NCI-H2081 (cell line): ENCODE data around the gene BEST3.

Experiments used
- DNase-seq, 2 experiments: peaks; one replicate each; lab custom pipeline; 2025; lab: John Stamatoyannopoulos, UW

The BEST3 gene

GRCh38 chr12:69698769-69699540 is at the start of gene BEST3:
BEST3 (minus strand) TSS chr12:69699303; CDS start chr12:69697798, 1,505 bp downstream.
- DNase-seq: peak; percentile 93 to 99

GRCh38 chr12:69744109-69744508 is 45.0 kb upstream of the BEST3 start:
- no peak for DNase-seq

DNA sequence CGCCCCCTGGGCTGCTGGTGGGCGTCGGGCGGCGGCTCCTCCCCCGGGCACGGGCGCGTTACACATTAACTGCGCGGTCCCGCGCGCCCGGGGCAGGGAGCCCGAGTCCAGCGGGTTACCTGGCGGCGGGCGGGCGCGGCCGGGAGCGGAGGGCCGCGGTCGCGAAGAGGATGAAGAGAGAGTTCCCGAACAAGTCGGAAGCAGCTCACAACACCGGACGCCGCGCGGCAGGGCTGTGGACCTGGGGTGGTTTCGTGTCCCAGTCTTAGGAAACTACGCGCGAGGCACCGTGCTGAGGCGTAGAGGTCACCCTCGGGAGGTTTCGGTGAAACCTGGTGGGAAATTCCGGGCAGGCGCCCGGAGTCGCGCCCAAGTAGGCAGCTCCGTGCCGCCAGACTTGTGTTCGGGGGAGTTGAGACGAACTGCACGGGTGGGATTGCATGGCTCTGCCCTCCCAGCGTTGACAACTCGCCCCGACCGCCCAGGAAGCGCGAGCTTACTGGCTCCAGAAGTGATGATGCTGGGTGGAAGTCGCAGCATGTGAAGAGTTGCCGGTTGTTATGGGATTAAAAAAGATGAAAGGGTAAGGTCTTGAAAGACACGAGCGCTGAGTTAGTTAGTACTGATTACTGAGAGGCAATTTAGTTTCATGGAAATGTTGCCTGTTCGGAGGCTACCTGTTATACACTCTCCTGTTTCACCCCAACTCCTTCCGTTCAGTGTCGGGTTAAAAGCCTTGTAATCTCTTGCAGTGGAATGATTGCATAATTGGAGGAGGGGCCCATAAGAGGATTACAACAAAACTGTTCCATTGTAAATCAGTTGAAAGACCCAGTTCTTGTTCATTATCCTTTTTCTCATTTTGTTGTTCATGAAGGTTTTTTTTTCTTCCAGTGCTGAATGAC is 40.4 kb upstream of the BEST3 start:
- peak; percentile 70 to 74 for DNase-seq

DNA sequence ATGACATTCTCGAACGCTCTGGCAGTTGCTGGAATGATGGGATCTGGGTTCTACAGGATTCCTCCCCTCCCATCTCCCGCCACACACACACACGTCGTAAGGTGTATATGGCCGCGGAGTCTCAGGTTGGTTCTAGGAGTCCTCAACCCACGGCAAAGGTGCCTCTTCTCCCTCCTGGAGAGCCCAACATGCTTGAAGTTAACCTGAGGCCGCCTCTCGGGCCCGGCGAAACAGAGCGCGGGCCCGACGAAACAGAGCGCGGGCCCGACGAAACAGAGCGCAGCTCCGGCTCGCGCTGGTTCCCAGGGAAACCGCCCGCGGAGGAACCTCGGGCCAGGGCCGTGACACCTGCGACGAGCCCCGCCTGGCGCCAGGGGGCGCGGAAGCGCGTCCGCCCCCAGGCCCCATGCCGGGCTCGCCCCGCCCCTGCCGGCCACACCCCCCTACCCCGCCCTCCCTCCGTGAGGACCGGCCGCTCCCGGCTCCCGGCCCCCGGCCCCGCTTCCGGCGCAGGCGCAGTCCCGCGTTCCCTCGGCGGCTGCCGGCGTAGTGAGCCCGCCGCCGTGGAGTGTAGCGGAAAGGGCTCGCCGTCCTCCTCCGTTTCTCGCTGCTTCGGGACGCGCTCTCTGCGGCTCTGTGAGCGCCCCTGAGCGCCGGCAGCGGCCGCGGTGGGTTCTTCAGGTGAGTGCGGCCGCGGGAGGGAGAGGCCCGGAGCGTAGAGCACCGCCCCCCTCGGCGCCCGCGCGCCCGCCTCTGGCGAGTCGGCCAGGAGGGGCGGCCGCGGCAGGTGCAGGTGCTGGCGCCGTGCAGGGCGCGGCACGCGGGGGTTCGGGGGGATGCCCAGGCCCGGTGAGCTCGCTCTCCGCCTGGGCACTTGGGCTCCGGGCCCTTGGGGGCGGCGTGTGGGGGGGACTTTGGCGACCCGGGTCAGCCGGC is 39.5 kb upstream of the BEST3 start, which contains the start of gene RAB3IP:
TSS of gene RAB3IP (plus strand) at position 510 of the 936 bp plus-strand sequence. CDS start 16,549 bp downstream, outside the sequence.
- DNase-seq: peak; percentile 93 to 94

DNA sequence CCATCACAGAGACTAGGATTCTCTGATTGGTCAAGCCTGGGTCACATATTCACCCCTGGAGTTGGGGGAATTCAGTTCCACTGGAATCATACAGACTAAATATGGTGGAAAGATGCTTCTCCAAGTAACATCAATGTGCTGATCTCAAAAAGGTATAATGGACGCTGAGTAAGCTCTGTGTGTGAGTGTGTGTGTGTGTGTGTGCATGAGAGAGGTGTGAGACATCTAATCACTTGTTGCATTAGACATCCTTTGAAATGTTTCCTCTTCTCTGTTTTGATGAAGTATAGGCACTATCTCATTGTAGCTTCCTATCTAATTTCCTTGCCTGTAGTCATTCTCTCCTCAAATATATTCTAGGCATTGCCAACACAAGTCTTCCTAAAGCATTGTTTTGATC is 34.5 kb upstream of the BEST3 start:
- DNase-seq: no peak

- DNase-seq: no peak
Measured at GRCh38 chr12:69732088-69732487, 33.0 kb upstream of the BEST3 start.

- no peak for DNase-seq
Measured at GRCh38 chr12:69726922-69727321, 27.8 kb upstream of the BEST3 start.

- DNase-seq: no peak
Measured at GRCh38 chr12:69720750-69721149, 21.6 kb upstream of the BEST3 start.

DNA sequence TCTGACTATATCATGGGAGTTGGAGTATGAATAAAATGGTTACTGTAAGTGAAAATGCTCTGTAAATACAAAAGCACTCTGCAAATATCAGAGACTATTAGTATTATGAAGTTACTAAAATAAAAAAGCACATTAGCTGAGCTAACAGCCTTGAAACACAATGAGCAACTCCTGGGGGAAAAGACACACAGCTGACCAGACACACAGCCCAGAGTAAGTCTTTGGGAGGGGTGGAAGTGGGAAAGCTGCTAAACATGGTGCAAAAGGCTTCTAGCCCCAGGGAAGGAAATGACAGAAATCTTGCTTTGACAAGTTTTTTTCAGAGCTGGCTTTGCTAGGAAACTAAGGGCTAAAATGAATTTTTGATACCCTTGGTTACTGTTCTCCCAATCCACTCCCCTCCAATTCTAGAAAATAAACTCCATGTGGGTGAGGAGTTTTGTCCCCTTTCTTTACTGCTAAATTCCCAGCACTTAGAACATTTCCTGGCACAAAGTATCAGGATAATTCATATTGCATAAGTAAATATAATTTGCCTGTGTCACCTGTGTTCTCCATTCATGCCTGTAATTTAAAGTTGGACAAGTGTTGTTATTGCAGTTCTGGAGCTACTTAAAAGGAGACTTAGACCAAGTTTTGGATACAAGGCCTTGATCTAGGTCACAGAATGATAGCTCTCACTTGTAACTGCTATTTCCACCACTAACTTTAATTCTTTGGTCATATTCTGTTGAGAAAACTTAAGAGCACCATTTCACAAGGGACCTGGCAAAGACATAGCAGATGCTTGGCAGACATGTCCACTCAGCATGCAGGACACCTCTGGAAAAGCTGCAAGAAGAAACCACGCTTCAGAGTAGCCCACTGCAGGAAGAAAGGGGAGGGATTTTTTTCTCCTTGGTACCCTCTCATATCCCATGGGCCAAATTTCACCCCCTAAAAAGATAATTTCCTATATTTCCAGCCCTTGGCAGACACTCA is 20.5 kb upstream of the BEST3 start:
- peak; percentile 60 to 86 for DNase-seq

DNA sequence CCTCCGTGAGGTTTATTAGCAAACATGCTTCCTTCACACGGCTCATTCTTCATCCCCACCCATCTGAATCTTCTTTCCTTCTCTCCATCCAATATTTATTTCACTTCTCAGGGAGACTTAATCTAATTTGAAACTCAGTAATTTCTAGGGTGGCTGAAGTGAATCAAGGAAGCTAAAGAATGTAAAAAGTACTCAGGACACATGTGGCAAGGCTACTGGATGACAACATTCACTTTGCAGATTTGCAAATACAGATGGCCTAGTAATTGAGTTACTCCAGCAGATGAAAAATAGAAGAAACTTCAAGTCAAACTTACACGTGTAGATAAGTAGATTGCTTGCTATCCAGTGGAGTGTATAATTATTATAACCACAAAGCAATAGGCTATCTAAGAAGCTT is 15.4 kb upstream of the BEST3 start:
- DNase-seq: no peak

- DNase-seq: peak in 1 of 2 experiments; percentile 32
Measured at GRCh38 chr12:69712826-69713225, 13.7 kb upstream of the BEST3 start.

DNA sequence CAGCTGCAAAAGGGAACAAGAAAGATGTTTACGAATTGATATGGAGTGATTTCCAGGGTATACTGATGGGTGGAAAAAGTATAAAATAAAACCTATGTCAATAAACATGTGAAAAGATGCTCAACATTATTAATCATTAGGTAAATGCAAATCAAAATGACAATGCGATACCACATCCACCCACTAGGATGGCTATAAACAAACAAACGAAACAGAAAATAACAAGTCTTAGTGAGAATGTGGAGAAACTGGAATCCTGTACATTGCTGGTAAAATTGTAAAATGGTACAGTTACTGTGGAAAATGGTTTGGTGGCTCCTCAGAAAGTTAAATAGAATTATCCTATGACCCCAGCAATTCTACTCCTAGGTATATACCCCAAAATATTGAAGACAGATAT is 9.5 kb upstream of the BEST3 start:
- DNase-seq: no peak

DNA sequence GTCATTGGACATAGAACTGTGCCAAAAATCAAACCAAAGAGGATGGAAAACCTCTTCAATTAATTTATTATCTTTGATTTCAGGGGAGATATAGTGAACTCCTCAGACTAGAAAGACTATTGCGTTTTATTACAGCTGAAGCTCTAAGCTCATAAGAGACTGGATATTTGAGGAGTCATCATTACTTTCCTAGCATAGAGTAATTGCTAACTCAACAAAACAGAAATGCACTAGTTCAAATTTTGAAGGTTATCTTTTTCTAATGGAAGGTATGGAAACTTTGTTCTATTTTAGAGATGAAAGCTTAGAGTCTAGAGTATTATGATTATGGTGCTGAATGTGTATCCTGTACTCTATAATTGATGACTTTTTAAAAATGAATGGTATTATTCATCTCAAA is 5.3 kb upstream of the BEST3 start:
- DNase-seq: no peak

DNA sequence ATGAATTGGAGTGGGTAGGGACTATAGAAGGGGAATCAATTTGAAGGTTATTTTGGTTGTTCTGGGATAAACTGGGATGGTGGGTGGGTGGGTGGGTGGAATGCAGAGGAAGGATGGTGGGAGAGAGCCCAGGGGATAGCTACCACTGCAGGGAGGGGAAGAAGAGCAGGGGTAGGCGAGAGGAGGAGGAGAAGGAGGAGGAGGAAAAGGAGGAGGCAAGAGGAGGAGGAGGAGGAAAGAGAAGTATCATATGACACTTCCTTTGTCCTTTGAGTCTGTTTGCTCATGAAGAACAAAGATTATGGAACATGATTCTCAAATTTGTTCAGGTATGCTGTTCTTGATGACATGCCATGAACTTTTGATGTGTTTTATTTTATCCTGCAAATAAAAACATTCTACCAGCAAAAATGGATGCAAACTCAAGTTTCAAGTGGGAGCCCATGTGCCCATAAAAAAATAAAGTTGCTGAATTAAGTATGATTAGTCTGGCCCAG is 4.1 kb upstream of the BEST3 start:
- DNase-seq: no peak

- peak; percentile 53 to 81 for DNase-seq
Measured at GRCh38 chr12:69701826-69702225, 2.7 kb upstream of the BEST3 start.

GRCh38 chr12:69698054-69698453 is 1.0 kb downstream of the BEST3 start:
- DNase-seq: peak in 1 of 2 experiments; percentile 19

GRCh38 chr12:69694123-69694522 is 5.0 kb downstream of the BEST3 start:
- DNase-seq: peak in 1 of 2 experiments; percentile 22

DNA sequence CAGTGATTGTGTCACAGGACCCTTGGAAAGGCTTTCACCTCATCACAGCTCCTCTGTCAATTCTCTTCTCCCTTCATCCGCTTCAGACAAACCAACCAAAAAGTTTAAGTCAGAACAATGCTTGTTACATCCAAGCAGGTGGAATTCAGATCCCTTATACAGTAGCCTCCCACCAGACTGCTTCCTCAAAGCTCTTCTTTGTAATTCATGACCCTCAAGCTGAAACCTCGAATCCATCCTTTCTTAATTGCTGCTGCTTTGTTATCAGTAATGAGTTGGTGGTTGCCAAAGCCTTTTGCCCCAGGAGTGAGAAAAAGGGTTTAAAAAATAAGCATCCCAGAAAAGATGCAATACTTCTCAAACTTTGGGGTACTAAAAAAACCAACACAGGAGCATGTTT is 9.5 kb downstream of the BEST3 start:
- no peak for DNase-seq

- peak; percentile 48 to 69 for DNase-seq
Measured at GRCh38 chr12:69688471-69689427, 10.4 kb downstream of the BEST3 start.
